Esophagus muscularis mucosa (tissue), 4 donors: Measurements from ENCODE around the gene LCMT2. TPM values are rescaled to one million over a fixed set of nuclear protein-coding genes. Genes with fewer than 3 reads are reported as not detected.

Source experiments
- DNase-seq: peaks from one replicate; pipeline ENCODE4 v3.0.0-alpha.2; 2017; ENCODE audit errors: extremely low spot score
- H3K27ac ChIP-seq, 4 donors: fragments of 200-600 bp; sonication (generic); replicated peaks in 1 of 4; 1 replicate in 3 of 4; 2 replicates in 1 of 4; pipeline ENCODE4 v1.5.1; 2016 to 2019; ENCODE audit warnings: mild to moderate bottlenecking in 1 of 4
- H3K27me3 ChIP-seq, 4 donors: fragments of 200-600 bp; sonication (generic); one replicate each; pipeline versions ENCODE4 v1.5.1 to v1.6.0; 2016 to 2019
- H3K36me3 ChIP-seq, 4 donors: fragments of 200-600 bp; sonication (generic); one replicate each; pipeline ENCODE4 v1.5.1; 2016 to 2019
- H3K4me1 ChIP-seq, 4 donors: fragments of 200-600 bp; sonication (generic); one replicate each; pipeline ENCODE4 v1.5.1; 2016 to 2019
- H3K4me3 ChIP-seq, 4 donors: fragments of 200-600 bp; sonication (generic); 1 replicate in 2 of 4; 2 replicates in 2 of 4; pipeline ENCODE4 v1.5.1; 2016 to 2019; ENCODE audit warnings: mild to moderate bottlenecking in 4 of 4, moderate library complexity in 1 of 4
- H3K9me3 ChIP-seq, 4 donors: fragments of 200-600 bp; sonication (generic); 1 replicate in 3 of 4; 2 replicates in 1 of 4; pipeline ENCODE4 v1.5.1; 2016 to 2019
- CTCF ChIP-seq, 3 experiments: fragments of 200-600 bp in 2 of 3; fragments of 450-650 bp in 1 of 3; sonication (generic) in 2 of 3; IDR thresholded peaks; one replicate each; pipeline ENCODE4 v1.5.1; 2017 to 2019; ENCODE audit warnings: antibody characterized with exemption in 3 of 3, mild to moderate bottlenecking in 2 of 3, moderate library complexity in 1 of 3
- EP300 ChIP-seq: sonication (generic); formaldehyde crosslinking; IDR thresholded peaks from one replicate; pipeline ENCODE4 v1.6.1; 2017; ENCODE audit warnings: antibody characterized with exemption
- POLR2A ChIP-seq: fragments of 450-650 bp; IDR thresholded peaks from one replicate; pipeline ENCODE4 v1.6.1; 2017; ENCODE audit warnings: antibody characterized with exemption, moderate library complexity, mild to moderate bottlenecking, low read depth
- POLR2AphosphoS5 ChIP-seq, 2 donors: sonication (generic); formaldehyde crosslinking; IDR thresholded peaks; one replicate each; pipeline ENCODE4 v1.6.1; 2017; ENCODE audit warnings: antibody characterized with exemption in 2 of 2
- WGBS: methylation state at CpG from one replicate; pipeline ENCODE4 v1.1.5; 2018; 5-methylcytosine and 5-hydroxymethylcytosine counted together
- intact Hi-C: fragments of 100-400 bp; cut with DNase I; formaldehyde crosslinking; loops from one replicate; pipeline ENCODE4 v1.15.1; 2023
- total RNA-seq, 4 donors: library from RNA; depleted of rRNA; stranded (reverse); fragments of >200 nt; gene quantifications; one replicate each; pipeline versions ENCODE4 v1.1.0 to v1.2.1, GENCODE V29; 2016

The LCMT2 gene
- total RNA-seq, 4 donors from 2014 or later: 5.4 to 9.3 (median 7.1) TPM

DNA sequence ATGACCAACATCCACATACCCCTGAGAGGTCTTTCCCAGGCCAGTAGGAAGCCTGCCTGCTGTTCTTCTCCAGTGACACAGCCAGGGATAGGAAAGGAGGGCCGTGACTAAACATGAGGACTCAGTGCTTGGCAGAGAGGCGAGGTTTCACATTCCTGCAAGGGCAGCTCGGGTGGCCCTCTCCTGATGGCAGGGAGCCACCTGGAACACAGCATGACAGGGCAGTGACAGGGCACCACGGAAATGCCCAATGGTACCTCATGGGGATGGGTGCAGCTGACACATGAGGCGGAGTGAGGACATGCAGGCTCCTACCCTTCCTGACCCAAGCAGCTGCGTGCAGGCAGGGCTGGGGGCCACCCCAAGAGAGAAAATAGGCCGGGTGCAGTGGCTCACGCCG lies 56.2 kb downstream of the LCMT2 start:
- H3K4me1 ChIP-seq: peaks cover 0 to 3% (median 0%) of the 10 kb centered on the region in 4 donors
- intact Hi-C loops: no loop called here
- WGBS: 82% methylated on average over 9 of the region's 9 CpGs
- H3K9me3 ChIP-seq: peaks cover 0 to 5% (median 0%) of the 10 kb centered on the region in 4 donors
- no peak overlapping the region for H3K4me3 ChIP-seq
- no peak overlapping the region for H3K27ac ChIP-seq
- DNase-seq: no peak
- H3K36me3 ChIP-seq: no peaks in the 10 kb centered on the region
- TF ChIP-seq CTCF (IDR thresholded peaks at IDR 0.05): no peak
- TF ChIP-seq POLR2A: no peak
- no peak for TF ChIP-seq POLR2AphosphoS5 (IDR thresholded peaks at IDR 0.05)
- TF ChIP-seq EP300: no peak
- H3K27me3 ChIP-seq: peaks cover 0 to 67% (median 0%) of the 10 kb centered on the region in 4 donors

Other genes with a start within 250 kb of the LCMT2 start
- 10 to 100 TPM; 21.3 to 40.7 (median 28.7) TPM for gene UBR1, start 224.5 kb downstream of the LCMT2 start, total RNA-seq
- 10 to 100 TPM; 21.5 to 32.0 (median 25.4) TPM for gene TMEM62, start 197.0 kb downstream of the LCMT2 start, total RNA-seq
- 10 to 100 TPM; 44.9 to 87.2 (median 69.6) TPM for gene CCNDBP1, start 145.2 kb downstream of the LCMT2 start, total RNA-seq
- under 1 TPM in 1 of 4 donors, not detected in 3; 0.33 TPM for gene EPB42, start 109.6 kb downstream of the LCMT2 start, total RNA-seq
- gene TGM5, start 63.6 kb downstream of the LCMT2 start, total RNA-seq: under 1 TPM; under 0.01 to 0.91 (median 0.25) TPM
- not detected for gene TGM7, start 28.3 kb downstream of the LCMT2 start, total RNA-seq
- gene ZSCAN29, start 40.5 kb upstream of the LCMT2 start, total RNA-seq: 10 to 100 TPM; 17.4 to 34.6 (median 21.5) TPM
- gene TUBGCP4, start 40.5 kb upstream of the LCMT2 start, total RNA-seq: 10 to 100 TPM in 3 of 4 donors, 1 to 10 TPM in 1; 9.3 to 17.0 (median 14.1) TPM
- 10 to 100 TPM; 24.7 to 29.9 (median 27.0) TPM for gene TP53BP1, start 162.6 kb upstream of the LCMT2 start, total RNA-seq
- gene MAP1A, start 187.0 kb upstream of the LCMT2 start, total RNA-seq: 10 to 100 TPM; 30.0 to 59.5 (median 37.4) TPM